Stimulated activated CD4-positive, alpha-beta T cell treated with anti-CD3 and anti-CD28 coated beads, TNF-alpha, amount 100 ng/mL, for 48 hours (primary cell): ENCODE measurements around the gene DIRAS1.
"Not testable (repeated sequence)": the region's sequence is repeated elsewhere in the genome, so short reads cannot be mapped to it uniquely, and the experiment has no call there.

Source experiments
- DNase-seq, 3 donors: peaks; one replicate each; pipeline ENCODE4 v3.0.0-alpha.2; 2020; ENCODE audit warnings: low read depth in 3 of 3

DIRAS1 gene

DNA sequence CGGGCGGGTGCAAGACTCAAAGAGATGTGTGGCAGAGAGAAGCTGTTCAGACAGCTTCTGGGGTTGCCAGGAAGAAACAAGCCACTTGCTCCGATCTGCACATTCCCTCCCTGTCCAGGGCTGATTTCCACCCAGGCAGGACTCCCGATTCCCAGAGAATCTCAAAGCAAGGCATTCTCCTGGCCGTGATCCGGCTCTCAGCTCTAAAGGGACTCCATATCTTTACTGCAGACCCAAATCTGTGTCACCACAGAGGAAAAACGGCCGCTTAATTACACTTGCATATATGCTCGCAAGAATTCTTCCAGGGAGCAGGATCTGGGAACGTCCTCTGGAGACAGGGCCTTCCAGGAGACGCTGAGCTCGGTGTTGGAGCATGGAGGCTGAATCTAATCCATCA is 44.3 kb downstream of the DIRAS1 start:
- no peak for DNase-seq

DNA sequence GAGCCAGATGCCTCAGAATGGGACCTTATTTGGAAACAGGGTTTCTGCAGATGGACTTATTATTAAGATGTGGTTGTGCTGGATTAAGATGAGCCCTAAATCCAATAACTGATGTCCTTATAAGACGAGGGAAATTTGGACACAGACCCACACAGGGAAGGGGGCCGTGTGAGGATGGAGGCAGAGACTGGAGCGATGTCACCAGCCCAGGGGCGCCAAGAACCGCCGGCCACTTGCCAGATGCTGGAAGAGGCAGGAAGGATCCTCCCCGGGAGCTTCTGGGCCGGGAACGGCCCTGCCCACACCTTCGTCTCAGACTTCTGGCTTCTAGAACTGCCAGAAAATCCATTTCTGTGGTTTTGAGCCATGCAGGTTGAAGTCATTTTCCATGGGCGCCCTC is 45.3 kb downstream of the DIRAS1 start:
- no peak for DNase-seq

DNA sequence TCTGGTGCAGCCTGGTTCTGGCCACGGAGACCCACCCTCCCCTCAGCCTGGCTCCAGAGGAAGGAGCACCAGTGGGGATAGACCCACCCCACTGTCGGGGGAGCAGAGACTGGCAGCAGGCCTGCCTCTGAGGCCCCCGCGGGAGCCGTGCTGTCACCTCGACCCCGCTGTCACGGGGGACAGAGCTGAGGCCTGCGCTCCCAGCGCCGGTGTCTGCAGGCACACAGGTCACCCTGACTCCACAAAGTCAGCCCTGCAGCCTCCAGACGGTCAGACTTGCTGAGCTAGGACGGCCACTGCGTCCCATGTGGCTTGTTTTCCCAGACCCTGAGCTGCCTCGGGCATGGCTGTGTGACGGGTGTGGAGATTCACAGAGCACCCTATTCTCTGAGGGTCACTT is 51.0 kb downstream of the DIRAS1 start:
- DNase-seq, result no peak

GRCh38 chr19:2668175-2668763 is 52.9 kb downstream of the DIRAS1 start:
- no peak for DNase-seq

DNA sequence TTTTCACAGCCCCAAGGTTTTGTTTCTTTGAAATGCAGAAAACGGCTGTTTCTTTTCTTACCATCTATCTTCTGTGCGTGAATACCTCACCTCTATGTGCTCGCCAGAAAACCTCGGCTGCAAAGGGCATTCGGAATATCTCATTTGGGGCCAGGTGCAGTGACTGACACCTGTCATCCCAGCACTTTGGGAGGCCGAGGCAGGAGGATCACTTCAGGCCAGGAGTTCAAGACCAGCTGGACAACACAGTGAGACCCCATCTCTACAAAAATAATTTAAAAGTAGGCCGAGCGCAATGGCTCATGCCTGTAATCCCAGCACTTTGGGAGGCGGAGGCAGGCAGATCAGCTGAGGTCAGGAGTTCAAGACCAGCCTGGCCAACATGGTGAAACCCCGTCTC is 53.8 kb downstream of the DIRAS1 start:
- DNase-seq, result not testable (repeated sequence)

- DNase-seq, result no peak
Measured at GRCh38 chr19:2666344-2666994, 54.7 kb downstream of the DIRAS1 start.

DNA sequence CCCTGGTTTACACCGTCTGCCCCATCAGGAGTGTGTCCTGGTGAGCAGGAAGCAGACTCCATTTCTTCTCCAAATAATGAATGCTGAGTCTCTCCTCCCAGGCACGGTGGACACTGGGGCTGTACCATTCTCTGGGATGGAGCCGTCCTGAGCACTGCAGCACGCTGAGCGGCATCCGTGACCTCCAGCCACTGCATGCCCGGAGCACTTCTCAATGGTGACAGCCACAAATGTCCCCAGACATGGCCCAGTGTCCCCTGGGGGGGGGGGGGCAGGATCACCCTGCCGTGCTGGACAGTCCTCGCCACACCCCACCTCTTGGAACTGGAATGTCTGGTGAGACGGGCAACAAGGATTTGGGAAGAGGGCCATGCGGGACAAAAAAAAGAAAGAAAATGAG is 56.1 kb downstream of the DIRAS1 start:
- DNase-seq, result no peak
